Colonic mucosa (tissue), 4 donors: ENCODE data around the gene RGSL1. TPM values are rescaled to one million over a fixed set of nuclear protein-coding genes. Genes with fewer than 3 reads are reported as not detected.

Experiments used
- DNase-seq: peaks from one replicate; pipeline ENCODE4 v3.0.0-alpha.2; 2020
- H3K27ac ChIP-seq: fragments of 200-600 bp; one replicate; pipeline ENCODE4 v1.8.0; 2021
- H3K27me3 ChIP-seq: fragments of 200-600 bp; one replicate; pipeline ENCODE4 v1.8.0; 2021
- H3K36me3 ChIP-seq: fragments of 200-600 bp; one replicate; pipeline ENCODE4 v1.8.0; 2021
- H3K4me1 ChIP-seq: fragments of 200-600 bp; one replicate; pipeline ENCODE4 v1.8.0; 2021; ENCODE audit warnings: mild to moderate bottlenecking
- H3K4me3 ChIP-seq: fragments of 200-600 bp; one replicate; pipeline ENCODE4 v1.8.0; 2021
- H3K9ac ChIP-seq, 2 donors: one replicate each; pipeline ENCODE4 v1.7.0; 2013; ENCODE audit warnings: control low read depth in 2 of 2, low read depth in 2 of 2, low read length in 2 of 2
- H3K9me3 ChIP-seq: fragments of 200-600 bp; one replicate; pipeline ENCODE4 v1.8.0; 2021
- CTCF ChIP-seq: fragments of 200-600 bp; IDR thresholded peaks from one replicate; pipeline ENCODE4 v1.8.0; 2022; ENCODE audit warnings: antibody characterized with exemption, mild to moderate bottlenecking
- intact Hi-C: fragments of 100-400 bp; cut with DNase I; formaldehyde crosslinking; loops from one replicate; pipeline ENCODE4 v1.14.1; 2022
- total RNA-seq, 2 donors: library from RNA; stranded (reverse); fragmentation: NEBNext Ultra II Directional in 1 of 2; extraction: Animal tissue kit (Norgen Biotek cat#: 25700) in 1 of 2; gene quantifications; one replicate each; pipeline ENCODE4 v1.2.1, GENCODE V29; 2021
- donor health status: healthy.
- donor health status: DM: no; HTN: no; CAD: no.
- donor health status: DM: no; HTN: no; CAD: no.

RGSL1 gene
- total RNA-seq, 2 donors from 2014 or later: not detected

GRCh38 chr1:182555493-182555892 lies 105.5 kb downstream of the RGSL1 start:
- no peak overlapping the region for H3K4me3 ChIP-seq
- no peak overlapping the region for H3K9ac ChIP-seq
- TF ChIP-seq CTCF: no peak
- H3K36me3 ChIP-seq: no peaks in the 10 kb centered on the region
- no peak overlapping the region for H3K27ac ChIP-seq
- intact Hi-C loops: no loop called here
- no peaks in the 10 kb centered on the region for H3K4me1 ChIP-seq
- H3K27me3 ChIP-seq: no peaks in the 10 kb centered on the region
- no peak for DNase-seq
- H3K9me3 ChIP-seq: no peaks in the 10 kb centered on the region

GRCh38 chr1:182556279-182556678 lies 106.3 kb downstream of the RGSL1 start:
- Histone ChIP-seq H3K4me1 (no peaks in the 10 kb centered on the region), H3K27ac (no peak overlapping the region), H3K27me3 (no peaks in the 10 kb centered on the region), H3K4me3 (no peak overlapping the region), H3K36me3 (no peaks in the 10 kb centered on the region), H3K9me3 (no peaks in the 10 kb centered on the region), H3K9ac (no peak overlapping the region)
- intact Hi-C loops: no loop called here
- TF ChIP-seq CTCF: no peak
- no peak for DNase-seq

GRCh38 chr1:182560392-182560984 lies 110.5 kb downstream of the RGSL1 start:
- no peak overlapping the region for H3K9ac ChIP-seq
- intact Hi-C loops: no loop called here
- no peak overlapping the region for H3K4me3 ChIP-seq
- no peaks in the 10 kb centered on the region for H3K4me1 ChIP-seq
- DNase-seq: no peak
- no peaks in the 10 kb centered on the region for H3K27me3 ChIP-seq
- no peak for TF ChIP-seq CTCF
- no peak overlapping the region for H3K27ac ChIP-seq
- no peaks in the 10 kb centered on the region for H3K36me3 ChIP-seq
- no peaks in the 10 kb centered on the region for H3K9me3 ChIP-seq

- no peaks in the 10 kb centered on the region for H3K36me3 ChIP-seq
- intact Hi-C loops: no loop called here
- no peak for TF ChIP-seq CTCF
- H3K4me3 ChIP-seq: no peak overlapping the region
- no peak overlapping the region for H3K9ac ChIP-seq
- no peaks in the 10 kb centered on the region for H3K4me1 ChIP-seq
- DNase-seq: no peak
- no peak overlapping the region for H3K27ac ChIP-seq
- no peaks in the 10 kb centered on the region for H3K27me3 ChIP-seq
- no peaks in the 10 kb centered on the region for H3K9me3 ChIP-seq
Observed at GRCh38 chr1:182561456-182561855, 111.5 kb downstream of the RGSL1 start.

GRCh38 chr1:182563095-182563494 lies 113.1 kb downstream of the RGSL1 start:
- no peak overlapping the region for H3K4me3 ChIP-seq

More at GRCh38 chr1:182563095-182563494, 113.1 kb downstream of the RGSL1 start:
- no peaks in the 10 kb centered on the region for H3K27me3 ChIP-seq
- H3K4me1 ChIP-seq: no peaks in the 10 kb centered on the region
- H3K9ac ChIP-seq: no peak overlapping the region
- no peak for DNase-seq
- intact Hi-C loops: no loop called here
- no peak overlapping the region for H3K27ac ChIP-seq
- H3K36me3 ChIP-seq: no peaks in the 10 kb centered on the region
- TF ChIP-seq CTCF: no peak
- H3K9me3 ChIP-seq: no peaks in the 10 kb centered on the region
